ENCODE measurements around the gene HORMAD2.

- TF ChIP-seq CTCF (IDR thresholded peaks at IDR 0.05) = no peak
- no peak for TF ChIP-seq EZH2phosphoT487 (IDR thresholded peaks at IDR 0.05)
- no peak for TF ChIP-seq EZH2 (IDR thresholded peaks at IDR 0.05)
These were observed 117.1 kb downstream of the HORMAD2 start for GRCh38 chr22:30197389-30197788.
